Type B pancreatic cell (in vitro differentiated cells): Measurements from ENCODE around the gene GABRA6. TPM values are rescaled to one million over a fixed set of nuclear protein-coding genes. Genes with fewer than 3 reads are reported as not detected.

ENCODE experiments used
- DNase-seq: peaks from one replicate; pipeline ENCODE4 v3.0.0; 2021; ENCODE audit warnings: mixed read lengths; ENCODE audit not compliant: unreplicated experiment; ENCODE audit errors: extremely low spot score
- H3K27ac Mint-ChIP-seq: 2 replicates; pipeline ENCODE4 v1.8.0; 2021; ENCODE audit warnings: mild to moderate bottlenecking, mixed read lengths
- H3K27me3 Mint-ChIP-seq: 2 replicates; pipeline ENCODE4 v1.8.0; 2021; ENCODE audit warnings: mixed read lengths
- H3K36me3 Mint-ChIP-seq: 2 replicates; pipeline ENCODE4 v1.8.0; 2021; ENCODE audit warnings: mixed read lengths
- H3K4me1 Mint-ChIP-seq: one replicate; pipeline ENCODE4 v1.8.0; 2021; ENCODE audit warnings: mixed read lengths; ENCODE audit not compliant: unreplicated experiment
- H3K4me3 Mint-ChIP-seq: 2 replicates; pipeline ENCODE4 v1.8.0; 2021; ENCODE audit warnings: mild to moderate bottlenecking, mixed read lengths
- H3K9me3 Mint-ChIP-seq: 2 replicates; pipeline ENCODE4 v1.8.0; 2021; ENCODE audit warnings: mixed read lengths
- total RNA-seq: library from RNA; stranded (reverse); gene quantifications from 2 replicates; pipeline ENCODE4 v1.2.1, GENCODE V29; 2021; ENCODE audit warnings: low replicate concordance
- TF ChIP-seq, protein P1 (sequence below): fragments of 200-600 bp; sonication (generic); conservative IDR thresholded peaks from 2 replicates; pipeline ENCODE4 v1.5.0; 2021; ENCODE audit warnings: antibody characterized with exemption, mild to moderate bottlenecking

Gene GABRA6
- total RNA-seq, 1 donor from 2014 or later, result not detected

- H3K9me3 Mint-ChIP-seq, result no peaks in the 10 kb centered on the region
- no peak for DNase-seq
- no peaks in the 10 kb centered on the region for H3K36me3 Mint-ChIP-seq
- no peaks in the 10 kb centered on the region for H3K4me1 Mint-ChIP-seq
- H3K27ac Mint-ChIP-seq, result no peak overlapping the region
- no peak overlapping the region for H3K4me3 Mint-ChIP-seq
- TF ChIP-seq, protein P1, sequence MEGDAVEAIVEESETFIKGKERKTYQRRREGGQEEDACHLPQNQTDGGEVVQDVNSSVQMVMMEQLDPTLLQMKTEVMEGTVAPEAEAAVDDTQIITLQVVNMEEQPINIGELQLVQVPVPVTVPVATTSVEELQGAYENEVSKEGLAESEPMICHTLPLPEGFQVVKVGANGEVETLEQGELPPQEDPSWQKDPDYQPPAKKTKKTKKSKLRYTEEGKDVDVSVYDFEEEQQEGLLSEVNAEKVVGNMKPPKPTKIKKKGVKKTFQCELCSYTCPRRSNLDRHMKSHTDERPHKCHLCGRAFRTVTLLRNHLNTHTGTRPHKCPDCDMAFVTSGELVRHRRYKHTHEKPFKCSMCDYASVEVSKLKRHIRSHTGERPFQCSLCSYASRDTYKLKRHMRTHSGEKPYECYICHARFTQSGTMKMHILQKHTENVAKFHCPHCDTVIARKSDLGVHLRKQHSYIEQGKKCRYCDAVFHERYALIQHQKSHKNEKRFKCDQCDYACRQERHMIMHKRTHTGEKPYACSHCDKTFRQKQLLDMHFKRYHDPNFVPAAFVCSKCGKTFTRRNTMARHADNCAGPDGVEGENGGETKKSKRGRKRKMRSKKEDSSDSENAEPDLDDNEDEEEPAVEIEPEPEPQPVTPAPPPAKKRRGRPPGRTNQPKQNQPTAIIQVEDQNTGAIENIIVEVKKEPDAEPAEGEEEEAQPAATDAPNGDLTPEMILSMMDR, result no peak
- H3K27me3 Mint-ChIP-seq, result no peaks in the 10 kb centered on the region
These were observed 11.5 kb downstream of the GABRA6 start for GRCh38 chr5:161697001-161697400.

- TF ChIP-seq, protein P1, result no peak
- no peaks in the 10 kb centered on the region for H3K27me3 Mint-ChIP-seq
- no peak overlapping the region for H3K27ac Mint-ChIP-seq
These were observed 14.5 kb downstream of the GABRA6 start for GRCh38 chr5:161700065-161700464.

DNA sequence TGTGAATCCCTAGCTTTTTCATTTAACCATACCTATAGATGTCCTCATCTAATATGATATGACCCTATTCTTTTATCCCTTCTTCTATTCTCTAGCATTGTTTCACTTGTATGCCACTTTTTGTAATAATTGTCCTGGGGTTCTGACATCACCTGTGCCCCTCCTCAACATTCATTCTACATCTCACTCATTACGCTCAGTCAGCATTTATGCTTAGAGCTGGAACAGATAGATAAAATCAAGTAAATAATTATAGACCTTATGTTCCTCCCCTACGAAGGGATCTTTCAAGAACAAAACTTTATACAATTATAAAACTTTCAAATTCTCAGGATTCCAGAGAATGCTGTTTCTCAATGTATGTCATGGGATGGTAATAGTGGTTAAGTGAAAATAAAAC lies 18.0 kb downstream of the GABRA6 start:
- no peak for DNase-seq
- Mint-ChIP-seq H3K36me3 (no peaks in the 10 kb centered on the region), H3K27me3 (no peaks in the 10 kb centered on the region), H3K4me1 (no peaks in the 10 kb centered on the region), H3K4me3 (no peak overlapping the region), H3K27ac (no peak overlapping the region), H3K9me3 (no peaks in the 10 kb centered on the region)
- TF ChIP-seq, protein P1, result no peak

More at GRCh38 chr5:161700065-161700464, 14.5 kb downstream of the GABRA6 start:
- H3K4me1 Mint-ChIP-seq, result no peaks in the 10 kb centered on the region
- no peaks in the 10 kb centered on the region for H3K9me3 Mint-ChIP-seq
- no peak for DNase-seq
- no peak overlapping the region for H3K4me3 Mint-ChIP-seq
- H3K36me3 Mint-ChIP-seq, result no peaks in the 10 kb centered on the region

DNA sequence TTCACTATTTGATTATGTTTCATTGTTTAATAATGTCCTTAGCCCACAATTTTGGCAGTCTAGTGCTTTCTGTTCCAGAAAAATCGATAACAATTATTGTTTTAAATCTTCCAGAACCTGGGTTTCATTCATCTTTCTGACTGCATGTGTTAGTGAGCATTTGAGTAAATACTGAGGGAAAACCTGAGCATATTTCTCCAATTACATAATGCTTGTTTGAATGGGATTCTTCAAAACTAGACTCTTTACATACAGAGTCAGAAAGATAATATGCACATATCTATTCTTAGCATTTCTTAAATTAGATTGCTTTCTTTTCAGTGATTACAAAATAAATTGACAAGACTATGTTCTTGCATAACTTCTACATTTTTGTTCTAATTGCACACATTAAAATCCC lies 21.9 kb downstream of the GABRA6 start:
- H3K4me3 Mint-ChIP-seq, result no peak overlapping the region
- no peaks in the 10 kb centered on the region for H3K27me3 Mint-ChIP-seq
- DNase-seq, result no peak
- TF ChIP-seq, protein P1, result no peak
- H3K36me3 Mint-ChIP-seq, result no peaks in the 10 kb centered on the region
- H3K4me1 Mint-ChIP-seq, result no peaks in the 10 kb centered on the region
- no peaks in the 10 kb centered on the region for H3K9me3 Mint-ChIP-seq
- H3K27ac Mint-ChIP-seq, result no peak overlapping the region

DNA sequence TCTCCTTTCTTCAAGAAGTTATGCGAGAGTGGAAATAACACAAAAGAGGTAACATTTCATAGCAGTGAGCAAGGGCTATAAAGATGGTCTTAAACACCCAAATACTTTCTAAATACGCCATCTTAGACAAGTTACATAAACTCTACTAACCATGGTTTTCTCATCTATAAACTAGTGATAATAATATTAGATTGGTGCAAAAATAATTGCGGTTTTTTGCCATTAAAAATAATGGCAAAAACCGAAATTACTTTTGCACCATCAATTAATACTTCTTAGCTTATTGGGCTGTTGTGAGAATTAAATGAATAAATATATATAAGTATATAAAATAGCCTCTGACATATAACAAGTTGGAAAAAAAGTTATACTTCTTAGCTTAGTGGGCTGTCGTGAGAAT lies 23.7 kb downstream of the GABRA6 start:
- no peaks in the 10 kb centered on the region for H3K36me3 Mint-ChIP-seq
- TF ChIP-seq, protein P1, result no peak
- no peak overlapping the region for H3K27ac Mint-ChIP-seq
- H3K27me3 Mint-ChIP-seq, result no peaks in the 10 kb centered on the region
- H3K4me1 Mint-ChIP-seq, result no peaks in the 10 kb centered on the region
- DNase-seq, result no peak
- no peak overlapping the region for H3K4me3 Mint-ChIP-seq
- no peaks in the 10 kb centered on the region for H3K9me3 Mint-ChIP-seq

GRCh38 chr5:161713042-161713441 lies 27.5 kb downstream of the GABRA6 start:
- H3K9me3 Mint-ChIP-seq, result no peaks in the 10 kb centered on the region
- H3K27me3 Mint-ChIP-seq, result no peaks in the 10 kb centered on the region
- TF ChIP-seq, protein P1, result no peak
- H3K4me1 Mint-ChIP-seq, result no peaks in the 10 kb centered on the region
- no peak overlapping the region for H3K4me3 Mint-ChIP-seq
- no peak for DNase-seq
- H3K27ac Mint-ChIP-seq, result no peak overlapping the region
- H3K36me3 Mint-ChIP-seq, result no peaks in the 10 kb centered on the region
